ENCODE results near the gene SPPL3. TPM values are rescaled to one million over a fixed set of nuclear protein-coding genes. Genes with fewer than 3 reads are reported as not detected.

Gene SPPL3
- total and polyA plus RNA-seq, 2 experiments from 2014 or later: 10.9 to 27.8 TPM

DNA sequence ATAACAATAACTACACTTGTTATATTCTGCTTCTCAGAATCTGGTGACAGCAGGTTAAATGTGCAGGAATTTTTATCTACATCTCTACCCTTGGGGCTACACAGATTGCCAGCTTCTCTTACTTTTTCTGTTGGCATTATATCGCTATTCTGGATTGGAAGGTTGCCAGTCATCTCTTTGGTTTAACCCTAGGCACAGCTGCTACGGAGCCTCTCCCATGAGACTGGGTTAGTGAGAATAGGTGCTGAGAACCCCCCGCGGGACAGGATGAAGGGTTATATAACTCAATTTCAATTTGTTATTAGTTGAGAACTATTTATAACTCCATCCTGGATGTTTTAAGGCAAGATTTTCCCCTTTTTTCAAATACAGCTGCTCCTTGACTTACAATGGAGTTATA is 105.5 kb downstream of the SPPL3 start (continued):
- TF ChIP-seq JUNB (IDR thresholded peaks at IDR 0.05; ENCODE audit: unreplicated experiment): no peak
- TF ChIP-seq STAT1 (IDR thresholded peaks at IDR 0.05; ENCODE audit: unreplicated experiment): no peak

DNA sequence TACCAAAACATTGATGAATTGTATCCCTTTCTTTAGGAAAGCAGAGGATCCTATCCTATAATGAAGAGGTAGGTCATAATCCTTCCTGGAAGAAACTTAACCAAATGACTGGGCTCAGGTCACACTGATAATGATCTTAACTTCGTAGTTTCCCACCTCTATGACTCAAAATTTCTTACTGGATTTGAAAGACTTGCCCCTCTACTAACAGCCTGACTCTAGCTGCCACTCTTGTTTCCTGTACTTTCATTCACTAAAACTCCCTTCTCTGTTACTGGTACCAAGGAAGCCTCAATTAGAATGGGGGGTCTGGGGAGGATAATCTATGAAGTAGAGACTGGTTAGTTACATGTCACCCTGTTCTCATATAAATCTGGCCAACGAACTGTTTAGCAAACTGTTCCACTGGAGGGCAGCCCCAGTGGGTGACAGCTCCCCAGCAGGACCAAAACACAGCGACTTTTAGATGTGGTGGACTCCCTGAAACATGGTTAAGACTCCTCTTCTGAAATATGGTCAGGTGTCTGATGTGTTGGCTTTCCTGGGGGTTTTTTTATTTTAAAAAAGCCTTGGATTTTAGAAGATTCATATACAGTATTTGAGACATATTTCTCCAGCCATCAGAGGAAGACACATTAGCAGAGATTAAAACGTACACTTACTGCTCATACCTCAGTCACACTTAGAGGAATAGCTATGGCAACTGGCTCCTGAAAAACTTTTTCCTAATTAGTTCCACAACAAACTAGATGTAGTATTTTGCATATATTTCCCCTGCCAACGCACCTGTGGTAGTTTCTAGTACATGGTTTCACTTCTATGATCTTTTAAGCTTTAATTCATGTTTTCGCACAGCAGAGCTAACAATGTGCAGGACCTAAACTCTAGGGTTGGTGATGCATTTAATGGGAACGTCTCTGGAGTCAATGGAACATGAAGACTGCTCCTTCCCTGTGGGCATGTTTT is 106.2 kb downstream of the SPPL3 start:
- H3K4me3 ChIP-seq: no peak overlapping the region
- H3K79me2 ChIP-seq (replicated peaks; ENCODE audit: insufficient read depth): 0 out of 2 replicates have a peak, but pooled peaks cover 4% of the 10 kb centered on the region
- H3K27me3 ChIP-seq (ENCODE audit: insufficient read depth): no peaks in the 10 kb centered on the region
- no peaks in the 10 kb centered on the region for H4K20me1 ChIP-seq (replicated peaks; ENCODE audit: insufficient read depth)
- Mint-ChIP-seq H3K36me3 (ENCODE audit: low read depth) (peaks cover 24% of the 10 kb centered on the region), H3K9me3 (peaks cover 20% of the 10 kb centered on the region), H3K4me1 (peaks cover 21% of the 10 kb centered on the region; the same call in 2 of the 3 replicates), H3K4me3 (no peak overlapping the region), H3K27ac (no peak overlapping the region), H3K27me3 (ENCODE audit: insufficient read depth, low read depth, poor library complexity) (peaks cover 4% of the 10 kb centered on the region)
- no peaks in the 10 kb centered on the region for H3K36me3 ChIP-seq (ENCODE audit: insufficient read depth)
- peaks cover 18% of the 10 kb centered on the region for H3K4me1 ChIP-seq (ENCODE audit: insufficient read depth)
- no peak overlapping the region for H2AFZ ChIP-seq
- no peaks in the 10 kb centered on the region for H3K9me2 ChIP-seq (ENCODE audit: insufficient read depth)
- DNase-seq (ENCODE audit: low spot score) (no peak), ATAC-seq (no peak)
- H3K4me2 ChIP-seq: no peak overlapping the region
- H3K27ac ChIP-seq (ENCODE audit: low read depth): no peak overlapping the region
- TF ChIP-seq, protein P1, sequence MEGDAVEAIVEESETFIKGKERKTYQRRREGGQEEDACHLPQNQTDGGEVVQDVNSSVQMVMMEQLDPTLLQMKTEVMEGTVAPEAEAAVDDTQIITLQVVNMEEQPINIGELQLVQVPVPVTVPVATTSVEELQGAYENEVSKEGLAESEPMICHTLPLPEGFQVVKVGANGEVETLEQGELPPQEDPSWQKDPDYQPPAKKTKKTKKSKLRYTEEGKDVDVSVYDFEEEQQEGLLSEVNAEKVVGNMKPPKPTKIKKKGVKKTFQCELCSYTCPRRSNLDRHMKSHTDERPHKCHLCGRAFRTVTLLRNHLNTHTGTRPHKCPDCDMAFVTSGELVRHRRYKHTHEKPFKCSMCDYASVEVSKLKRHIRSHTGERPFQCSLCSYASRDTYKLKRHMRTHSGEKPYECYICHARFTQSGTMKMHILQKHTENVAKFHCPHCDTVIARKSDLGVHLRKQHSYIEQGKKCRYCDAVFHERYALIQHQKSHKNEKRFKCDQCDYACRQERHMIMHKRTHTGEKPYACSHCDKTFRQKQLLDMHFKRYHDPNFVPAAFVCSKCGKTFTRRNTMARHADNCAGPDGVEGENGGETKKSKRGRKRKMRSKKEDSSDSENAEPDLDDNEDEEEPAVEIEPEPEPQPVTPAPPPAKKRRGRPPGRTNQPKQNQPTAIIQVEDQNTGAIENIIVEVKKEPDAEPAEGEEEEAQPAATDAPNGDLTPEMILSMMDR (conservative IDR thresholded peaks at IDR 0.05; ENCODE audit: low read depth in 2 of 2): no peak
- TF ChIP-seq EZH2 (IDR thresholded peaks at IDR 0.05; ENCODE audit: low read depth, unreplicated experiment) (no peak), STAT1 (IDR thresholded peaks at IDR 0.05; ENCODE audit: unreplicated experiment) (no peak), ZNF114 (CRISPR knock-in tag; IDR thresholded peaks at IDR 0.05) (no peak), ZNF331 (CRISPR knock-in tag; IDR thresholded peaks at IDR 0.05; ENCODE audit: low read depth) (no peak), NANOG (IDR thresholded peaks at IDR 0.05; ENCODE audit: borderline replicate concordance) (no peak), EZH2phosphoT487 (IDR thresholded peaks at IDR 0.05; ENCODE audit: unreplicated experiment) (no peak), JUNB (IDR thresholded peaks at IDR 0.05; ENCODE audit: unreplicated experiment) (no peak)
- TF ChIP-seq, protein P2, sequence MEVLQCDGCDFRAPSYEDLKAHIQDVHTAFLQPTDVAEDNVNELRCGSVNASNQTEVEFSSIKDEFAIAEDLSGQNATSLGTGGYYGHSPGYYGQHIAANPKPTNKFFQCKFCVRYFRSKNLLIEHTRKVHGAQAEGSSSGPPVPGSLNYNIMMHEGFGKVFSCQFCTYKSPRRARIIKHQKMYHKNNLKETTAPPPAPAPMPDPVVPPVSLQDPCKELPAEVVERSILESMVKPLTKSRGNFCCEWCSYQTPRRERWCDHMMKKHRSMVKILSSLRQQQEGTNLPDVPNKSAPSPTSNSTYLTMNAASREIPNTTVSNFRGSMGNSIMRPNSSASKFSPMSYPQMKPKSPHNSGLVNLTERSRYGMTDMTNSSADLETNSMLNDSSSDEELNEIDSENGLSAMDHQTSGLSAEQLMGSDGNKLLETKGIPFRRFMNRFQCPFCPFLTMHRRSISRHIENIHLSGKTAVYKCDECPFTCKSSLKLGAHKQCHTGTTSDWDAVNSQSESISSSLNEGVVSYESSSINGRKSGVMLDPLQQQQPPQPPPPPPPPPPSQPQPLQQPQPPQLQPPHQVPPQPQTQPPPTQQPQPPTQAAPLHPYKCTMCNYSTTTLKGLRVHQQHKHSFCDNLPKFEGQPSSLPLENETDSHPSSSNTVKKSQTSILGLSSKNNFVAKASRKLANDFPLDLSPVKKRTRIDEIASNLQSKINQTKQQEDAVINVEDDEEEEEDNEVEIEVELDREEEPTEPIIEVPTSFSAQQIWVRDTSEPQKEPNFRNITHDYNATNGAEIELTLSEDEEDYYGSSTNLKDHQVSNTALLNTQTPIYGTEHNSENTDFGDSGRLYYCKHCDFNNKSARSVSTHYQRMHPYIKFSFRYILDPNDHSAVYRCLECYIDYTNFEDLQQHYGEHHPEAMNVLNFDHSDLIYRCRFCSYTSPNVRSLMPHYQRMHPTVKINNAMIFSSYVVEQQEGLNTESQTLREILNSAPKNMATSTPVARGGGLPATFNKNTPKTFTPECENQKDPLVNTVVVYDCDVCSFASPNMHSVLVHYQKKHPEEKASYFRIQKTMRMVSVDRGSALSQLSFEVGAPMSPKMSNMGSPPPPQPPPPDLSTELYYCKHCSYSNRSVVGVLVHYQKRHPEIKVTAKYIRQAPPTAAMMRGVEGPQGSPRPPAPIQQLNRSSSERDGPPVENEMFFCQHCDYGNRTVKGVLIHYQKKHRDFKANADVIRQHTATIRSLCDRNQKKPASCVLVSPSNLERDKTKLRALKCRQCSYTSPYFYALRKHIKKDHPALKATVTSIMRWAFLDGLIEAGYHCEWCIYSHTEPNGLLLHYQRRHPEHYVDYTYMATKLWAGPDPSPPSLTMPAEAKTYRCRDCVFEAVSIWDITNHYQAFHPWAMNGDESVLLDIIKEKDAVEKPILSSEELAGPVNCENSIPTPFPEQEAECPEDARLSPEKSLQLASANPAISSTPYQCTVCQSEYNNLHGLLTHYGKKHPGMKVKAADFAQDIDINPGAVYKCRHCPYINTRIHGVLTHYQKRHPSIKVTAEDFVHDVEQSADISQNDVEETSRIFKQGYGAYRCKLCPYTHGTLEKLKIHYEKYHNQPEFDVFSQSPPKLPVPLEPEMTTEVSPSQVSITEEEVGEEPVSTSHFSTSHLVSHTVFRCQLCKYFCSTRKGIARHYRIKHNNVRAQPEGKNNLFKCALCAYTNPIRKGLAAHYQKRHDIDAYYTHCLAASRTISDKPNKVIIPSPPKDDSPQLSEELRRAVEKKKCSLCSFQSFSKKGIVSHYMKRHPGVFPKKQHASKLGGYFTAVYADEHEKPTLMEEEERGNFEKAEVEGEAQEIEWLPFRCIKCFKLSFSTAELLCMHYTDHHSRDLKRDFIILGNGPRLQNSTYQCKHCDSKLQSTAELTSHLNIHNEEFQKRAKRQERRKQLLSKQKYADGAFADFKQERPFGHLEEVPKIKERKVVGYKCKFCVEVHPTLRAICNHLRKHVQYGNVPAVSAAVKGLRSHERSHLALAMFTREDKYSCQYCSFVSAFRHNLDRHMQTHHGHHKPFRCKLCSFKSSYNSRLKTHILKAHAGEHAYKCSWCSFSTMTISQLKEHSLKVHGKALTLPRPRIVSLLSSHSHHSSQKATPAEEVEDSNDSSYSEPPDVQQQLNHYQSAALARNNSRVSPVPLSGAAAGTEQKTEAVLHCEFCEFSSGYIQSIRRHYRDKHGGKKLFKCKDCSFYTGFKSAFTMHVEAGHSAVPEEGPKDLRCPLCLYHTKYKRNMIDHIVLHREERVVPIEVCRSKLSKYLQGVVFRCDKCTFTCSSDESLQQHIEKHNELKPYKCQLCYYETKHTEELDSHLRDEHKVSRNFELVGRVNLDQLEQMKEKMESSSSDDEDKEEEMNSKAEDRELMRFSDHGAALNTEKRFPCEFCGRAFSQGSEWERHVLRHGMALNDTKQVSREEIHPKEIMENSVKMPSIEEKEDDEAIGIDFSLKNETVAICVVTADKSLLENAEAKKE (CRISPR knock-in tag; IDR thresholded peaks at IDR 0.05): no peak
- TF ChIP-seq, protein P3, sequence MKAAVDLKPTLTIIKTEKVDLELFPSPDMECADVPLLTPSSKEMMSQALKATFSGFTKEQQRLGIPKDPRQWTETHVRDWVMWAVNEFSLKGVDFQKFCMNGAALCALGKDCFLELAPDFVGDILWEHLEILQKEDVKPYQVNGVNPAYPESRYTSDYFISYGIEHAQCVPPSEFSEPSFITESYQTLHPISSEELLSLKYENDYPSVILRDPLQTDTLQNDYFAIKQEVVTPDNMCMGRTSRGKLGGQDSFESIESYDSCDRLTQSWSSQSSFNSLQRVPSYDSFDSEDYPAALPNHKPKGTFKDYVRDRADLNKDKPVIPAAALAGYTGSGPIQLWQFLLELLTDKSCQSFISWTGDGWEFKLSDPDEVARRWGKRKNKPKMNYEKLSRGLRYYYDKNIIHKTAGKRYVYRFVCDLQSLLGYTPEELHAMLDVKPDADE (IDR thresholded peaks at IDR 0.05): no peak
- TF ChIP-seq, protein P4, sequence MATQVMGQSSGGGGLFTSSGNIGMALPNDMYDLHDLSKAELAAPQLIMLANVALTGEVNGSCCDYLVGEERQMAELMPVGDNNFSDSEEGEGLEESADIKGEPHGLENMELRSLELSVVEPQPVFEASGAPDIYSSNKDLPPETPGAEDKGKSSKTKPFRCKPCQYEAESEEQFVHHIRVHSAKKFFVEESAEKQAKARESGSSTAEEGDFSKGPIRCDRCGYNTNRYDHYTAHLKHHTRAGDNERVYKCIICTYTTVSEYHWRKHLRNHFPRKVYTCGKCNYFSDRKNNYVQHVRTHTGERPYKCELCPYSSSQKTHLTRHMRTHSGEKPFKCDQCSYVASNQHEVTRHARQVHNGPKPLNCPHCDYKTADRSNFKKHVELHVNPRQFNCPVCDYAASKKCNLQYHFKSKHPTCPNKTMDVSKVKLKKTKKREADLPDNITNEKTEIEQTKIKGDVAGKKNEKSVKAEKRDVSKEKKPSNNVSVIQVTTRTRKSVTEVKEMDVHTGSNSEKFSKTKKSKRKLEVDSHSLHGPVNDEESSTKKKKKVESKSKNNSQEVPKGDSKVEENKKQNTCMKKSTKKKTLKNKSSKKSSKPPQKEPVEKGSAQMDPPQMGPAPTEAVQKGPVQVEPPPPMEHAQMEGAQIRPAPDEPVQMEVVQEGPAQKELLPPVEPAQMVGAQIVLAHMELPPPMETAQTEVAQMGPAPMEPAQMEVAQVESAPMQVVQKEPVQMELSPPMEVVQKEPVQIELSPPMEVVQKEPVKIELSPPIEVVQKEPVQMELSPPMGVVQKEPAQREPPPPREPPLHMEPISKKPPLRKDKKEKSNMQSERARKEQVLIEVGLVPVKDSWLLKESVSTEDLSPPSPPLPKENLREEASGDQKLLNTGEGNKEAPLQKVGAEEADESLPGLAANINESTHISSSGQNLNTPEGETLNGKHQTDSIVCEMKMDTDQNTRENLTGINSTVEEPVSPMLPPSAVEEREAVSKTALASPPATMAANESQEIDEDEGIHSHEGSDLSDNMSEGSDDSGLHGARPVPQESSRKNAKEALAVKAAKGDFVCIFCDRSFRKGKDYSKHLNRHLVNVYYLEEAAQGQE (IDR thresholded peaks at IDR 0.05; ENCODE audit: unreplicated experiment): no peak
- no peaks in the 10 kb centered on the region for H3F3A ChIP-seq (replicated peaks; ENCODE audit: low read depth)

All from GM23338 (cell line).